Natural killer cell treated with Interleukin-12 subunit alpha and Interleukin-12 subunit beta and Interleukin-15 and Interleukin-18, amount 100 ng/mL, for 72 hours (primary cell): Measurements from ENCODE around the gene TSPOAP1. TPM values are rescaled to one million over a fixed set of nuclear protein-coding genes. Genes with fewer than 3 reads are reported as not detected.

ENCODE experiments used
- ATAC-seq, 2 donors: fragments of 150-1000 bp; cut with Tn5 transposase in 1 of 2; sonication (Bioruptor Pico), chemical (Tn5 transposase) in 1 of 2; 2 replicates each; pipeline ENCODE4 v1.10.0; 2021
- DNase-seq: peaks from one replicate; pipeline ENCODE4 v3.0.0; 2022; ENCODE audit warnings: low spot score
- H3K27ac Mint-ChIP-seq, 2 donors: 1 replicate in 1 of 2; 2 replicates in 1 of 2; pipeline ENCODE4 v1.8.0; 2022; ENCODE audit warnings: mixed read lengths in 2 of 2, mild to moderate bottlenecking in 1 of 2, moderate library complexity in 1 of 2
- H3K27me3 Mint-ChIP-seq, 2 donors: 1 replicate in 1 of 2; 2 replicates in 1 of 2; pipeline ENCODE4 v1.8.0; 2022; ENCODE audit warnings: mixed read lengths in 2 of 2
- H3K36me3 Mint-ChIP-seq: one replicate; pipeline ENCODE4 v1.8.0; 2022; ENCODE audit warnings: mixed read lengths
- H3K4me1 Mint-ChIP-seq, 2 donors: 1 replicate in 1 of 2; 2 replicates in 1 of 2; pipeline ENCODE4 v1.8.0; 2022; ENCODE audit warnings: low read depth in 2 of 2, mixed read lengths in 2 of 2, mild to moderate bottlenecking in 1 of 2
- H3K4me3 Mint-ChIP-seq: one replicate; pipeline ENCODE4 v1.8.0; 2022; ENCODE audit warnings: mixed read lengths
- H3K9me3 Mint-ChIP-seq: 2 replicates; pipeline ENCODE4 v1.8.0; 2022; ENCODE audit warnings: mixed read lengths
- total RNA-seq, 2 donors: library from RNA; stranded (reverse); gene quantifications; one replicate each; pipeline ENCODE4 v1.2.3, GENCODE V29; 2022

TSPOAP1 gene
- total RNA-seq, 2 donors from 2014 or later = 54.0 to 82.3 TPM

DNA sequence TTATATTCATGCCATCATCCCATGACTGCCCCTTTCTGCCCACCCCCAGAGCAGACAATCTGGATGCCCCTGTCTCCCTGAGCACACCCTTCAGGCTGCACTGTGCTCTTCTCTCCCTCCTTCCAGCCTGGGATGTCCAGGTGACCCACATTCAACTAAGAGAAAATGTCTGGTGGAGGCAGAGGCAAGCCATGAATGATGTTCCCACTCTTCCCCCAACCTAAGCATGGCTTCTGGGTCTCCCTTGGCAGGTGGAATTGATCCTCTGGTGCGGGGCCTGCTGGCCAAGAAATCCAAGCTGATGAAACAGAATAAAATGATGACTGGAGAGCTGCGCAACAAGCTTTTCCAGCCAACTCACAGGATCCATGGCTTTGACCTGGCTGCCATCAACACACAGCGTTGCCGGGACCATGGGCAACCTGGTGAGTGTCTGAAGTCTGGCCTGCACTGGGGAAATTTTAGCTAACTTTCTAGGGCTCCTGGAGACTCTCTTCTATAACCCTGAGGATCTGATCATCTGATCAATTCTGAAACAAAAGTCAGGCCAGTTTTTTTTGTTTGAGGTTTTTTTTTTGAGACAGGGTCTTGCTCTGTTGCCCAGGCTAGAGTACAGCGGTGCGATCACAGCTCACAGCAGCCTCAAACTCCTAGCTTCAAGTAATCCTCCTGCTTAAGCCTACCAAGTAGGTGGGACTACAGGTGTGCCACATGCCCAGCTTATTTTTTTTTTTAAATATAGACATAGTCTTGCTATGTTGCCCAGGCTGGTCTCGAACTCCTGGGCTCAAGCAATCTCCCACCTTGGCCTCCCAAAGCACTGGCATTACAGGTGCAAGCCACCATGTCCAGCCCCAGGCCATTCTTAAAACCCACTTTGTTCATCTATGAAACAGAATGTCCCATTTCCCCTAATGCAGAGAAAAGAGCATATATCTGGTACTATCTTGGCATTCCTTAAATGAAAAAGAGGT lies 62.4 kb downstream of the TSPOAP1 start:
- Mint-ChIP-seq H3K4me1 (no peaks in the 10 kb centered on the region), H3K27ac (no peak overlapping the region), H3K27me3 (peaks cover 35 to 46% of the 10 kb centered on the region in 2 donors), H3K4me3 (no peak overlapping the region), H3K36me3 (no peaks in the 10 kb centered on the region), H3K9me3 (no peaks in the 10 kb centered on the region)
- no peak for DNase-seq
- no peak for ATAC-seq

DNA sequence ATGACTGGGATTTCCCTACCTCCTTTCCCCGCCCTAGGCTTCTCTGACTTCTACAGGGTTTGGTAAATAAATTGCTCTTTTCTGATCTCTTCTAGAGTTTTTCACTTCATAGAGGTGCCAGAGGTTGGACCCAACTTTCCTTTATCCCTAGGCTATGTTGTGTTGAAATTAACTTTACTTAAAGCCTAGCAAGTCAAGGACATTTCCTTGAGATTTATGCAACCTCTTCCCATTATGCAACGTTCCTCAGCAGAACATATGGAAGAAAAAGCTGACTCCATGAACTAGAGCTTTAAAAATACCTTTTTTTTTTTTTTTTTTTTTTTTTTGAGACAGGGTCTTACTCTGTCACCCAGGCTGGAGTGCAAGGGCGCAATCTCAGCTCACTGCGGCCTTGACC lies 63.3 kb downstream of the TSPOAP1 start:
- Mint-ChIP-seq H3K4me3 (no peak overlapping the region), H3K27ac (no peak overlapping the region), H3K4me1 (no peaks in the 10 kb centered on the region), H3K27me3 (peaks cover 41 to 55% of the 10 kb centered on the region in 2 donors), H3K9me3 (no peaks in the 10 kb centered on the region), H3K36me3 (no peaks in the 10 kb centered on the region)
- no peak for ATAC-seq
- DNase-seq = no peak

DNA sequence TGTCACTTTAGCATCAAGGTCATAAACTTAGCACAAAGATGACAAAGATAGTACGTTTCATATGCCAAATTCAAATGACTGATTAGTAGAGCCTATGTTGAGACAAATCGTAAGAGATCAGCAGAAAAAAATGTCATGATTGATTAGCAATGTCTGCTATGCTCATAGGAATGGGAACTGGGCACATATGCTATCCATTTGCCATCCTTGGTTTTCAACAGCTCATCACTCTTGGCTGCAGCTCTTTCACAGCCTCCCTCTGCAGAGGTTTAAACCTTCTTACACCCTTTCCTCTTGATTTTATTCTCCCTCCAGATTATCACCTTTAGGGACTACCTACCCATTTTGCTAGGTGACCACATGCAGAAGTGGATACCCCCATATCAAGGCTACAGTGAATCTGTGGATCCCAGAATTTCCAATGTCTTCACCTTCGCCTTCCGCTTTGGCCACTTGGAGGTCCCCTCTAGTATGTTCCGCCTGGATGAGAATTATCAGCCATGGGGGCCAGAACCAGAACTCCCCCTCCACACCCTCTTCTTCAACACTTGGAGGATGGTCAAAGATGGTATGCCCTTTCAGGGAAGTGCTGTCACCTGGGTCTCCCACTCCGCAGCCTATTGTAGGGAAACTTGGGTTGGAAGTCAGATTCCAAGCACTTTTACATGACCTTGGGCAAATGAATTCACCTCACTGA lies 64.0 kb downstream of the TSPOAP1 start:
- H3K9me3 Mint-ChIP-seq = no peaks in the 10 kb centered on the region
- ATAC-seq = no peak
- H3K36me3 Mint-ChIP-seq = no peaks in the 10 kb centered on the region
- no peak overlapping the region for H3K4me3 Mint-ChIP-seq
- no peaks in the 10 kb centered on the region for H3K4me1 Mint-ChIP-seq
- H3K27ac Mint-ChIP-seq = no peak overlapping the region
- H3K27me3 Mint-ChIP-seq = peaks cover 44 to 58% of the 10 kb centered on the region in 2 donors
- DNase-seq = no peak

DNA sequence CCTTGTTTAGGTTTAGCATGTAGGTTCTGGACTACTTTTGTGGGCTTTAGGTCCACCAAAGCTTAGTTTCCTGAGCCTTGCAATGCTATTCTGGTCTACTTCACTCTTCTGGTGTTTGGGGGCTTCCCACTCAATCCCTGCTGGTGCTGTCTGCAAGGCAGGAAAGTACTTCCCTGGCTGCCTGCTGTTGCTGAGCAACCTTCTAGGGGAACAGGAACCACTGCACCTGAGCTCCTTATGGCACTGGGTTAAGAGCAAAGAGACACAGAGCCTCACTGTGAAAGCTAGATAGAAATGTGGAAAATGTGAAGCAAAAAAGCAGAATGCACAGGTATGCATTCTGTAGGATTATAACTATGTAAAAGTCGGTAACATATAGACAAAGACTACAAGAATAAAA lies 64.8 kb downstream of the TSPOAP1 start:
- no peaks in the 10 kb centered on the region for H3K9me3 Mint-ChIP-seq
- ATAC-seq = no peak
- no peaks in the 10 kb centered on the region for H3K36me3 Mint-ChIP-seq
- DNase-seq = no peak
- H3K27me3 Mint-ChIP-seq = peaks cover 48 to 66% of the 10 kb centered on the region in 2 donors
- no peak overlapping the region for H3K4me3 Mint-ChIP-seq
- H3K4me1 Mint-ChIP-seq = no peaks in the 10 kb centered on the region
- H3K27ac Mint-ChIP-seq = no peak overlapping the region

DNA sequence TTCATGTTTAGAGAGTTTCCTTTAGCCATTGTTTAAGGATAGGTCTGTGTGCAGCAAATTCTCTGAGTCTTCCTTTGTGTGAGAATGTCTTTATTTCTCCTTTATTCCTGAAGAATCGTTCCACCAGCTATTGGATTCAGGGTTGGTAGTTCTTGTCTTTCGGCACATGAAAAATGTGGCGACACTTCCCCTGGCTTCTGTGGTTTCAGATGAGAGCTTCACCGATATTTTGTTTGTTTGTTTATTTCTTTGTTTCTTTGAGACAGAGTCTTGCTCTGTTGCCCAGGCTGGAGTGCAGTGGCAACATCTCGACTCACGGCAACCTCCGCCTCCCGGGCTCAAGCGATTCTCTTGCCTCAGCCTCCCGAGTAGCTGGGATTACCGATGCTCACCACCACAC lies 66.4 kb downstream of the TSPOAP1 start:
- ATAC-seq (no peak), DNase-seq (no peak)

DNA sequence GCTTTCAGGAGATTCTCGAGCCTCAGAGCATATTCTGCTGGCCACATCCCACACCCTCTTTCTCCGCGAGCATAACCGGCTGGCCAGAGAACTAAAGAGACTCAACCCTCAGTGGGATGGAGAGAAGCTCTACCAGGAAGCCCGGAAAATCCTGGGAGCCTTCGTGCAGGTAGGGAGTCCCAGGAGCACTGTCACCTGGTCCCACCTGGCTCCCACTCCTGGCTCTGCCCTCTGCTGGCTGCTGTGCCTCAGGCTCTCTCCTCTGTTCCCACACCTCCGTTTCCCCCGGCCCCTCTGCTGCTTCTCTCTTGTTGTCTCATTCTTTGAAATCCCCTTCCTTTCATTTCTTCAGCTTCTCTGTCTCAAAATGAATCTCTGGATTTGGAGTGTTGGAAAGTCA lies 73.8 kb downstream of the TSPOAP1 start:
- peaks cover 30 to 38% of the 10 kb centered on the region in 2 donors for H3K27me3 Mint-ChIP-seq
- H3K36me3 Mint-ChIP-seq = no peaks in the 10 kb centered on the region
- H3K9me3 Mint-ChIP-seq = no peaks in the 10 kb centered on the region
- no peak for ATAC-seq
- no peak for DNase-seq
- H3K27ac Mint-ChIP-seq = no peak overlapping the region
- H3K4me1 Mint-ChIP-seq = peaks cover 0 to 6% of the 10 kb centered on the region in 2 donors
- H3K4me3 Mint-ChIP-seq = no peak overlapping the region

More for the DNA sequence above, 66.4 kb downstream of the TSPOAP1 start:
- no peaks in the 10 kb centered on the region for H3K4me1 Mint-ChIP-seq
- no peaks in the 10 kb centered on the region for H3K9me3 Mint-ChIP-seq
- peaks cover 63 to 78% of the 10 kb centered on the region in 2 donors for H3K27me3 Mint-ChIP-seq
- H3K27ac Mint-ChIP-seq = no peak overlapping the region
- no peaks in the 10 kb centered on the region for H3K36me3 Mint-ChIP-seq
- H3K4me3 Mint-ChIP-seq = no peak overlapping the region

DNA sequence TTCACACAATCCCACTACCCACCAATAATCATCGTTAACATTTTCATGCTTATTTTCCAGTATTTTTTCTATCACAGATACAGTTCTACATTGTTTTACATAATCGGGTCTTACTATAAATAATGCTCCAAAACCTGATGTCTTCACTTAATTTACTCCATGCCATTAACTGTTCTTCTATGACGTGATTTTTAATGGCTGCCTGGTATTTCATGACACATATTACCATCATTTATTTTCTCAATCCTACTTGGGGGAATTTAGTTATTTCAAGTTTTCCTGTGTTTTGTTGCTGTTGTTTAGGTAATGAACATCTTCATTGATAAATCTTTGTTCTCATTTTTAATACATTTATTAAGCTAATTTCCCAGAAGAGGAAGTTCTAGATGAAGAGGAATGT lies 75.5 kb downstream of the TSPOAP1 start:
- Mint-ChIP-seq H3K27ac (no peak overlapping the region), H3K4me3 (no peak overlapping the region), H3K4me1 (peaks cover 9 to 12% of the 10 kb centered on the region in 2 donors), H3K9me3 (no peaks in the 10 kb centered on the region), H3K36me3 (no peaks in the 10 kb centered on the region), H3K27me3 (peaks cover 16 to 27% of the 10 kb centered on the region in 2 donors)
- no peak for ATAC-seq
- DNase-seq = no peak

DNA sequence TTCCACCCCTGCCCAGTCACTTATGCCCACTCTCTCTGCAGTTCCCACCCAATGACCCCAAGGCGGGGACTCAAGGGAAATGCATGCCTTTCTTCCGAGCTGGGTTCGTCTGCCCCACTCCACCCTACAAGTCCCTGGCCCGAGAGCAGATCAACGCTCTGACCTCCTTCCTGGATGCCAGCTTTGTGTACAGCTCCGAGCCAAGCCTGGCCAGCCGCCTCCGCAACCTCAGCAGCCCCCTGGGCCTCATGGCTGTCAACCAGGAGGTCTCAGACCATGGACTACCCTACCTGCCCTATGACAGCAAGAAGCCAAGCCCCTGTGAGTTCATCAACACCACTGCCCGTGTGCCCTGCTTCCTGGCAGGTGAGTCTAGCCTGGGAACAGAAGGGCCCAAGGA lies 76.5 kb downstream of the TSPOAP1 start:
- DNase-seq (no peak), ATAC-seq (no peak)
- Mint-ChIP-seq H3K4me1 (peaks cover 16 to 19% of the 10 kb centered on the region in 2 donors), H3K36me3 (no peaks in the 10 kb centered on the region), H3K27ac (no peak overlapping the region), H3K4me3 (no peak overlapping the region), H3K27me3 (peaks cover 10 to 21% of the 10 kb centered on the region in 2 donors), H3K9me3 (no peaks in the 10 kb centered on the region)

Other genes starting within 250 kb of the TSPOAP1 start
- 10 to 100 TPM; 27.9 to 37.9 TPM for gene DYNLL2, start 245.4 kb downstream of the TSPOAP1 start, total RNA-seq
- under 1 TPM in 1 of 2 donors, not detected in 1; 0.25 TPM for gene OR4D1, start 180.4 kb downstream of the TSPOAP1 start, total RNA-seq
- gene OR4D2, start 161.8 kb downstream of the TSPOAP1 start, total RNA-seq = not detected
- not detected for gene EPX, start 136.1 kb downstream of the TSPOAP1 start, total RNA-seq
- 10 to 100 TPM; 13.2 to 20.2 TPM for gene MKS1, start 109.5 kb downstream of the TSPOAP1 start, total RNA-seq
- not detected for gene LPO, start 90.2 kb downstream of the TSPOAP1 start, total RNA-seq
- not detected for gene MPO, start 47.9 kb downstream of the TSPOAP1 start, total RNA-seq
- gene SUPT4H1, start 23.4 kb upstream of the TSPOAP1 start, total RNA-seq = 100 to 1,000 TPM in 1 of 2 donors, 10 to 100 TPM in 1; 84.0 to 143 TPM
- gene RNF43, start 88.7 kb upstream of the TSPOAP1 start, total RNA-seq = 1 to 10 TPM in 1 of 2 donors, not detected in 1; 1.3 TPM
- gene HSF5, start 159.6 kb upstream of the TSPOAP1 start, total RNA-seq = 1 to 10 TPM; 1.7 to 3.3 TPM
- gene MTMR4, start 185.8 kb upstream of the TSPOAP1 start, total RNA-seq = 100 to 1,000 TPM in 1 of 2 donors, 10 to 100 TPM in 1; 60.1 to 104 TPM